ENCODE measurements around the gene NAALADL2.

DNA sequence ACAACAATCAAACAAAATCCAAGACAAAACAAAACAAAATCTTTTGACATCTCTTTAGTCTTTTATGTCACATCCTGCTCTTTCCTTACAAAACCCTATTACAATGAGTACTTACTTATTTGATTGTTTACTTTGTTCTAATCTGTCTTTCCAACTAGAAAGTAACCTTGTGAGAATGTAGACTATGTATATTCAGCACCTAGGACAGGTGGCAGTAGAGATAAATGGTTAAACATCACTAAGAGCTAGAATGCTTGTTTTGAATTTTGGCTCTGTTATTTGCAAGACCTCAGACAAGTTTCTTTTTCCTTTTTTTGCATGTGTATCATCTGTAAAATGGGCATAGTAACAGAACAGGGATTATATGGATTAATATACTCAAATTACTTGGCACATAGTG lies 33.1 kb upstream of the NAALADL2 start:
- TF ChIP-seq, protein P1, sequence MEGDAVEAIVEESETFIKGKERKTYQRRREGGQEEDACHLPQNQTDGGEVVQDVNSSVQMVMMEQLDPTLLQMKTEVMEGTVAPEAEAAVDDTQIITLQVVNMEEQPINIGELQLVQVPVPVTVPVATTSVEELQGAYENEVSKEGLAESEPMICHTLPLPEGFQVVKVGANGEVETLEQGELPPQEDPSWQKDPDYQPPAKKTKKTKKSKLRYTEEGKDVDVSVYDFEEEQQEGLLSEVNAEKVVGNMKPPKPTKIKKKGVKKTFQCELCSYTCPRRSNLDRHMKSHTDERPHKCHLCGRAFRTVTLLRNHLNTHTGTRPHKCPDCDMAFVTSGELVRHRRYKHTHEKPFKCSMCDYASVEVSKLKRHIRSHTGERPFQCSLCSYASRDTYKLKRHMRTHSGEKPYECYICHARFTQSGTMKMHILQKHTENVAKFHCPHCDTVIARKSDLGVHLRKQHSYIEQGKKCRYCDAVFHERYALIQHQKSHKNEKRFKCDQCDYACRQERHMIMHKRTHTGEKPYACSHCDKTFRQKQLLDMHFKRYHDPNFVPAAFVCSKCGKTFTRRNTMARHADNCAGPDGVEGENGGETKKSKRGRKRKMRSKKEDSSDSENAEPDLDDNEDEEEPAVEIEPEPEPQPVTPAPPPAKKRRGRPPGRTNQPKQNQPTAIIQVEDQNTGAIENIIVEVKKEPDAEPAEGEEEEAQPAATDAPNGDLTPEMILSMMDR (IDR thresholded peaks at IDR 0.05), result no peak
- no peak for TF ChIP-seq EZH2 (IDR thresholded peaks at IDR 0.05; ENCODE audit: borderline replicate concordance, insufficient read depth, low read depth, low read length, poor library complexity, severe bottlenecking)

All from B cell (primary cell).